GM19372 (cell line): ENCODE data around the gene DONSON.

Source experiments
- ATAC-seq: cut with Tn5 transposase; IDR thresholded peaks from one replicate; pipeline ENCODE4 v1.9.1; 2021; ENCODE audit warnings: mild to moderate bottlenecking, low read depth, moderate library complexity; ENCODE audit not compliant: unreplicated experiment

Gene DONSON

GRCh38 chr21:33542640-33543504, 45.6 kb downstream of the DONSON start, which contains the start of gene SON:
SON (plus strand) TSS chr21:33543038; CDS start chr21:33543093, 55 bp downstream.
- peak; percentile 93 for ATAC-seq

DNA sequence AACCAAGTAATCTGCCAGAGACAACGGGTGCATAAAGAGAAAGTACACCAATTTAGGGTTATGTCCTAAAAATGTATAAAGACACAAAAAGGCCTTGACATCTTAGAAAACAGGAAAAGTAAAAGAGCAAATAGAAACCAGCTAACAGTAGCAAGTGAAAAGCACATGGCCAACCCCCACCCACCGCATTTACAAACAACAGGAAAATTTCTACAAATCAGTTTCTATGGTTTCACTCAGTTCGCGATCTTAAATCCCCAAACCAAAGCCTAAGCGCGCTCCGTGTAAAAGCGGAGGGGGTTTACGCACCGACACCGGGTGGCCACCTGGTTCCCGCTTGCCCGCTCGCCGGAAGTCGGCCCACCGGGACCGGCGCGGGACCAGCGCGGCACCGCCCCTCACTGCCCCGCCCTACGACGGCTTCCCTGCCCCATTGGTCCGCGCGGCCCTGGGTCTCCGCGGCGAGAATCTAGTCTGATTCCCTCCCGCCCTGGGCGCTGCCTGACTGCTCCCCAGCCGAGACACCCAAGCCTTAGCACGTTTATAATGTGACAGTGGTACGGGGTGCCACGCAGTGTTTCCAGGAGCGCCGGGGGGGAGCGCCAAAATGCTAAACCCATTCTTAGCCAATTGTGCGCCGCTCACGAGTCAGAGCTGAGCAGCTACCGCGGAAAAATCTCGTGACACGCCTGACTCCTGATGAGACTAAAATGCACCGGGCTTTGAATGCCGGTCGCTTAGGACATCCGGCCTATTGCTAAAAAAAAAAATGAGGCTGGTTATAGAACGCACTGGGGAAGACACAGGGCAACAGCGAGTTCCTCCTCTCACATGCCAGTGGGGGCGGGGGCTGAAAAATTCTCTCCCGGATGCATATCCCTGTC, 46.5 kb downstream of the DONSON start, which contains the start of gene GART:
GART (minus strand) TSS at position 362 of the 884 bp plus-strand sequence. CDS start 2,802 bp downstream, outside the sequence.
- ATAC-seq, result peak; percentile 49

GRCh38 chr21:33541105-33541711, 47.3 kb downstream of the DONSON start:
- ATAC-seq, result no peak

- ATAC-seq, result no peak
These were observed 47.8 kb downstream of the DONSON start for GRCh38 chr21:33540711-33541104.

GRCh38 chr21:33539616-33540015, 48.9 kb downstream of the DONSON start:
- ATAC-seq, result no peak

DNA sequence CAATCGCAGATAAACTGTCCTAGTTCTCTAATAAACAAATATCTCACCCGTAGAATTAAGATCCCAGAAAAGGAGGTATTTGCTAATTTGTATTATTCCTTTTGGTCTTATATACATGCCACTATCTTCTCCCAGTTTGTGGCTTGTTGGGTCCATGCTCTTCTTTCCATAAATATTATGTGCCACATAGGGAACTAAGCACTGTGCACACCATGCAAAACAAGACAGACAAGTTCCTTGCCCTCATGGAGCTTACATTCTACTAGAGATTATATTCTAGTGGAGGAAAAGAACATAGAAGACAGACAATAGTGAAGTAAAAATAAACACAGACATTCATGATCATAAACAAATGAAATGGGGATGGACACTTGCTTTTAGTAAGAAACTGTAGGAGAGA, 51.3 kb downstream of the DONSON start:
- no peak for ATAC-seq

GRCh38 chr21:33531007-33531406, 57.5 kb downstream of the DONSON start:
- no peak for ATAC-seq
